Hepatocyte (in vitro differentiated cells): Measurements from ENCODE around the gene TMEM235.

Experiments
- EZH2 ChIP-seq: fragments of 200-600 bp; sonication (generic); IDR thresholded peaks from 2 replicates; pipeline ENCODE4 v1.6.1; 2016; ENCODE audit warnings: antibody characterized with exemption, mild to moderate bottlenecking, borderline replicate concordance
- EZH2phosphoT487 ChIP-seq: fragments of 200-600 bp; sonication (generic); IDR thresholded peaks from one replicate; pipeline ENCODE4 v1.6.1; 2018; ENCODE audit warnings: antibody characterized with exemption, mild to moderate bottlenecking, low read depth, moderate library complexity; ENCODE audit not compliant: unreplicated experiment, severe bottlenecking
- TF ChIP-seq, protein P1 (sequence below): fragments of 200-600 bp; sonication (generic); IDR thresholded peaks from 2 replicates; pipeline ENCODE4 v1.5.1; 2016; ENCODE audit warnings: antibody characterized with exemption, mild to moderate bottlenecking; ENCODE audit not compliant: poor library complexity

- no peak for TF ChIP-seq EZH2phosphoT487
- TF ChIP-seq, protein P1, sequence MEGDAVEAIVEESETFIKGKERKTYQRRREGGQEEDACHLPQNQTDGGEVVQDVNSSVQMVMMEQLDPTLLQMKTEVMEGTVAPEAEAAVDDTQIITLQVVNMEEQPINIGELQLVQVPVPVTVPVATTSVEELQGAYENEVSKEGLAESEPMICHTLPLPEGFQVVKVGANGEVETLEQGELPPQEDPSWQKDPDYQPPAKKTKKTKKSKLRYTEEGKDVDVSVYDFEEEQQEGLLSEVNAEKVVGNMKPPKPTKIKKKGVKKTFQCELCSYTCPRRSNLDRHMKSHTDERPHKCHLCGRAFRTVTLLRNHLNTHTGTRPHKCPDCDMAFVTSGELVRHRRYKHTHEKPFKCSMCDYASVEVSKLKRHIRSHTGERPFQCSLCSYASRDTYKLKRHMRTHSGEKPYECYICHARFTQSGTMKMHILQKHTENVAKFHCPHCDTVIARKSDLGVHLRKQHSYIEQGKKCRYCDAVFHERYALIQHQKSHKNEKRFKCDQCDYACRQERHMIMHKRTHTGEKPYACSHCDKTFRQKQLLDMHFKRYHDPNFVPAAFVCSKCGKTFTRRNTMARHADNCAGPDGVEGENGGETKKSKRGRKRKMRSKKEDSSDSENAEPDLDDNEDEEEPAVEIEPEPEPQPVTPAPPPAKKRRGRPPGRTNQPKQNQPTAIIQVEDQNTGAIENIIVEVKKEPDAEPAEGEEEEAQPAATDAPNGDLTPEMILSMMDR, result no peak
- TF ChIP-seq EZH2, result no peak
Observed at GRCh38 chr17:78255953-78256706, 24.7 kb downstream of the TMEM235 start.
